ENCODE results near the gene SERINC2.

The SERINC2 gene

GRCh38 chr1:31434101-31434871 lies 21.3 kb downstream of the SERINC2 start:
- no peak for DNase-seq (ENCODE audit: low spot score)

- no peak for DNase-seq (ENCODE audit: low spot score)
These were observed 22.0 kb downstream of the SERINC2 start for GRCh38 chr1:31434979-31435378.

GRCh38 chr1:31435471-31436409 lies 22.7 kb downstream of the SERINC2 start:
- DNase-seq (ENCODE audit: low spot score): no peak

GRCh38 chr1:31436596-31437432 lies 23.8 kb downstream of the SERINC2 start:
- no peak for DNase-seq (ENCODE audit: low spot score)

- DNase-seq (ENCODE audit: low spot score): no peak
These were observed 24.5 kb downstream of the SERINC2 start for GRCh38 chr1:31437433-31438037.

GRCh38 chr1:31439276-31439675 lies 26.3 kb downstream of the SERINC2 start:
- DNase-seq (ENCODE audit: low spot score): no peak

- DNase-seq (ENCODE audit: low spot score): no peak
These were observed 28.1 kb downstream of the SERINC2 start for GRCh38 chr1:31441073-31441472.

GRCh38 chr1:31441558-31441957 lies 28.5 kb downstream of the SERINC2 start:
- DNase-seq (ENCODE audit: low spot score): no peak

- DNase-seq (ENCODE audit: low spot score): no peak
These were observed 29.1 kb downstream of the SERINC2 start for GRCh38 chr1:31441970-31442647.

- no peak for DNase-seq (ENCODE audit: low spot score)
These were observed 29.6 kb downstream of the SERINC2 start for GRCh38 chr1:31442648-31442994.

GRCh38 chr1:31443673-31444072 lies 30.7 kb downstream of the SERINC2 start:
- no peak for DNase-seq (ENCODE audit: low spot score)

GRCh38 chr1:31444725-31445448 lies 31.9 kb downstream of the SERINC2 start:
- no peak for DNase-seq (ENCODE audit: low spot score)

GRCh38 chr1:31445951-31446350 lies 32.9 kb downstream of the SERINC2 start:
- no peak for DNase-seq (ENCODE audit: low spot score)

- DNase-seq (ENCODE audit: low spot score): no peak
These were observed 34.2 kb downstream of the SERINC2 start for GRCh38 chr1:31447210-31447609.

GRCh38 chr1:31453384-31454079 lies 40.5 kb downstream of the SERINC2 start:
- DNase-seq (ENCODE audit: low spot score): no peak

- no peak for DNase-seq (ENCODE audit: low spot score)
These were observed 45.4 kb downstream of the SERINC2 start for GRCh38 chr1:31458287-31458896.

- DNase-seq (ENCODE audit: low spot score): no peak
These were observed 47.0 kb downstream of the SERINC2 start for GRCh38 chr1:31460027-31460426.

- no peak for DNase-seq (ENCODE audit: low spot score)
These were observed 54.1 kb downstream of the SERINC2 start for GRCh38 chr1:31467005-31467674.

GRCh38 chr1:31470794-31471315 lies 57.8 kb downstream of the SERINC2 start:
- no peak for DNase-seq (ENCODE audit: low spot score)

All from D341Med (cell line).